Endothelial cell of umbilical vein (primary cell): ENCODE data around the gene PSG5. TPM values are rescaled to one million over a fixed set of nuclear protein-coding genes. Genes with fewer than 3 reads are reported as not detected.
"Not testable (repeated sequence)": the region's sequence is repeated elsewhere in the genome, so short reads cannot be mapped to it uniquely, and the experiment has no call there.

Experiments used
- BruUV-seq: library from RNA; stranded (reverse); fragments of 400-500 nt; replicated peaks from 2 replicates; lab custom pipeline; 2021; lab: Mats Ljungman, UMichigan
- CTCF ChIA-PET: fragments of 300-600, 350-600 bp; sonication (Branson Sonifier 250); formaldehyde crosslinking; loops from one replicate; lab custom pipeline; 2021; ENCODE audit warnings: antibody characterized with exemption, inconsistent platforms; lab: Charles Lee
- POLR2A ChIA-PET: fragments of 300-600, 350-600 bp; sonication (Branson Sonifier 250); formaldehyde crosslinking; loops from one replicate; lab custom pipeline; 2021; ENCODE audit warnings: antibody characterized with exemption, inconsistent platforms; lab: Charles Lee
- DNase-seq: peaks from one replicate; pipeline ENCODE4 v3.0.0-alpha.2; 2011; ENCODE audit warnings: low read depth, low spot score
- FAIRE-seq: peaks from 2 replicates; lab custom pipeline; 2011; peaks lifted over from hg19 to GRCh38; lab: Jason Lieb, UNC
- H2AFZ ChIP-seq: 2 replicates; pipeline ENCODE4 v1.6.0; 2012; ENCODE audit warnings: low read depth, low read length, control low read depth, inconsistent platforms
- H3K27ac ChIP-seq: 2 replicates; pipeline ENCODE4 v1.5.1; 2011; ENCODE audit warnings: low read depth, mild to moderate bottlenecking, control low read depth, low read length, moderate library complexity; ENCODE audit not compliant: insufficient read depth
- H3K27me3 ChIP-seq, 2 experiments: 2 replicates each; pipeline versions ENCODE4 v1.6.0 to v1.6.1; 2011; ENCODE audit warnings: low read length in 2 of 2, mixed read lengths in 1 of 2; ENCODE audit not compliant: control insufficient read depth in 2 of 2, insufficient read depth in 2 of 2
- H3K36me3 ChIP-seq, 2 experiments: 2 replicates in 1 of 2; 3 replicates in 1 of 2; pipeline ENCODE4 v1.5.1; 2011; ENCODE audit warnings: low read length in 2 of 2, mild to moderate bottlenecking in 1 of 2, moderate library complexity in 1 of 2; ENCODE audit not compliant: control insufficient read depth in 2 of 2, insufficient read depth in 2 of 2; ENCODE audit errors: extremely low read depth in 1 of 2
- H3K4me1 ChIP-seq: 3 replicates; pipeline ENCODE4 v1.5.1; 2011; ENCODE audit warnings: mild to moderate bottlenecking, low read length; ENCODE audit not compliant: control insufficient read depth, insufficient read depth; ENCODE audit errors: extremely low read depth
- H3K4me2 ChIP-seq: 2 replicates; pipeline ENCODE4 v1.6.1; 2011; ENCODE audit warnings: low read length, control low read depth, mixed read lengths; ENCODE audit not compliant: insufficient read depth
- H3K4me3 ChIP-seq, 3 experiments: fragments of 200-600 bp in 1 of 3; sonication (generic), shearing (Covaris generic) in 1 of 3; replicated peaks in 1 of 3; 2 replicates each; pipeline ENCODE4 v1.5.1; 2011 to 2016; ENCODE audit warnings: control low read depth in 3 of 3, low read length in 3 of 3, mild to moderate bottlenecking in 2 of 3, inconsistent platforms in 1 of 3, low read depth in 1 of 3, moderate library complexity in 1 of 3; ENCODE audit not compliant: insufficient read depth in 1 of 3
- H3K79me2 ChIP-seq: 2 replicates; pipeline ENCODE4 v1.6.0; 2012; ENCODE audit warnings: low read length, inconsistent platforms; ENCODE audit not compliant: control insufficient read depth, insufficient read depth
- H3K9ac ChIP-seq: replicated peaks from 2 replicates; pipeline ENCODE3; 2011; ENCODE audit warnings: low read length, control low read depth; ENCODE audit not compliant: insufficient read depth; ENCODE audit errors: extremely low read depth
- H3K9me1 ChIP-seq: replicated peaks from 3 replicates; pipeline ENCODE4 v1.6.0; 2011; ENCODE audit warnings: mild to moderate bottlenecking, low read length; ENCODE audit not compliant: control insufficient read depth, insufficient read depth; ENCODE audit errors: extremely low read depth
- H3K9me3 ChIP-seq: replicated peaks from 2 replicates; pipeline ENCODE4 v1.5.1; 2012; ENCODE audit warnings: low read length, inconsistent platforms; ENCODE audit not compliant: control insufficient read depth, insufficient read depth
- H4K20me1 ChIP-seq: replicated peaks from 2 replicates; pipeline ENCODE3; 2011; ENCODE audit warnings: mild to moderate bottlenecking, low read length; ENCODE audit not compliant: control insufficient read depth, insufficient read depth; ENCODE audit errors: extremely low read depth
- EZH2 ChIP-seq: IDR thresholded peaks from 2 replicates; pipeline ENCODE4 v1.6.1; 2012; ENCODE audit warnings: borderline replicate concordance, low read depth, mild to moderate bottlenecking, moderate library complexity, low read length, inconsistent platforms; ENCODE audit not compliant: severe bottlenecking
- FOS ChIP-seq: IDR thresholded peaks from 2 replicates; pipeline ENCODE4 v1.6.1; 2011; ENCODE audit warnings: mild to moderate bottlenecking, low read length, moderate library complexity, borderline replicate concordance; ENCODE audit not compliant: insufficient read depth
- GATA2 ChIP-seq: IDR thresholded peaks from 2 replicates; pipeline ENCODE4 v1.7.0; 2011; ENCODE audit warnings: low read depth, mild to moderate bottlenecking, moderate library complexity, mixed read lengths, low read length; ENCODE audit not compliant: insufficient read length, insufficient read depth
- JUN ChIP-seq: IDR thresholded peaks from 2 replicates; pipeline ENCODE4 v1.6.1; 2011; ENCODE audit warnings: borderline replicate concordance, low read depth; ENCODE audit not compliant: insufficient read length, insufficient read depth
- MYC ChIP-seq: IDR thresholded peaks from one replicate; pipeline ENCODE4 v1.6.1; 2011; ENCODE audit warnings: mild to moderate bottlenecking, low read depth, low read length
- POLR2A ChIP-seq: IDR thresholded peaks from 2 replicates; pipeline ENCODE4 v1.6.1; 2012; ENCODE audit warnings: low read depth, mild to moderate bottlenecking, control low read depth, low read length
- POLR2AphosphoS5 ChIP-seq: IDR thresholded peaks from 2 replicates; pipeline ENCODE4 v1.6.1; 2012; ENCODE audit warnings: low read depth, mild to moderate bottlenecking, control low read depth, low read length, moderate library complexity; ENCODE audit not compliant: insufficient read depth
- dilution Hi-C: fragments of 300-500 bp; cut with MboI; formaldehyde crosslinking; loops from one replicate; pipeline ENCODE4 v1.15.0; 2019; ENCODE audit warnings: low sequenced_read_pairs; ENCODE audit not compliant: extremely low pct_ligation_motif_present
- intact Hi-C: fragments of 100-400 bp; cut with micrococcal nuclease; formaldehyde crosslinking; loops from one replicate; pipeline ENCODE4 v1.10.0; 2022
- polyA plus RNA-seq, 4 experiments: library from polyadenylated mRNA; depleted of rRNA in 3 of 4; stranded (reverse) in 3 of 4; unstranded in 1 of 4; fragments of >200 nt; gene quantifications; 2 replicates each; pipeline versions ENCODE4 v1.2.1 to v1.2.3, GENCODE V29; 2011 to 2012; ENCODE audit warnings: missing spikeins in 1 of 4
- total RNA-seq: library from RNA; stranded (reverse); gene quantifications from 2 replicates; pipeline ENCODE4 v1.2.3, GENCODE V29; 2021
- TF ChIP-seq, protein P1 (sequence below): IDR thresholded peaks from 2 replicates; pipeline ENCODE4 v1.6.1; 2011; ENCODE audit not compliant: insufficient read depth, insufficient read length
- TF ChIP-seq, protein P2 (sequence below), 2 donors: IDR thresholded peaks; 1 replicate in 1 of 2; 2 replicates in 1 of 2; pipeline ENCODE4 v1.5.1; 2011; ENCODE audit warnings: low read length in 2 of 2, mild to moderate bottlenecking in 2 of 2, moderate library complexity in 2 of 2, control low read depth in 1 of 2, inconsistent platforms in 1 of 2, low read depth in 1 of 2; ENCODE audit not compliant: insufficient read depth in 1 of 2; ENCODE audit errors: extremely low read depth in 1 of 2

Gene PSG5
- total and polyA plus RNA-seq, 2 donors (not counting 3 experiments of a cell fraction or from before 2014, with no cell fraction given) = not detected

DNA sequence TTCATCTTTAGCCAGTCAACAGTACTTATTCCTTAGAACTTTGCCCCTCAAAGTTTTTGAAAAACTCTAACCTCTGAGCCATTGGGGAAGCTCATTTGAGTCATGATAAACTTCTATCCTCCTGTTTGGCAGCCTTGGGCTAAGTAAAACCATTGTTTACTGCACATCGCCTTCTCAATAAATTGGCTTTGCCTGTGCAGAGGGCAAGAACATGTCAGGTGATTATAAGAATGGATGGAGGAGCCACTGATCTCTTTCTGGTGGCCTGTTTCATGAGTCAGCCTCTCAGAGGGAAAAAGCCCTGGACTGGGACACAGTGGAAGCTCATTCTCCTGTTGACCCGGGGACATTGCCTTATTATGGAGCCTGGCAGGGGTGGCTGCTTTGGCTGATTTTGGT lies 38.5 kb upstream of the PSG5 start:
- BruUV-seq = no TSS peak
- Histone ChIP-seq H3K27me3 (no peaks in the 10 kb centered on the region), H3K4me3 (no peak overlapping the region), H3K36me3 (no peaks in the 10 kb centered on the region), H3K79me2 (no peaks in the 10 kb centered on the region), H3K9me1 (no peaks in the 10 kb centered on the region), H2AFZ (no peak overlapping the region), H4K20me1 (no peaks in the 10 kb centered on the region), H3K27ac (no peak overlapping the region), H3K4me1 (no peaks in the 10 kb centered on the region), H3K9me3 (peaks cover 2% of the 10 kb centered on the region), H3K9ac (no peak overlapping the region), H3K4me2 (no peak overlapping the region)
- FAIRE-seq (no peak), DNase-seq (no peak)
- ChIA-PET CTCF (interaction anchor here (1.0 kb wide), 1 partner anchor 11 kb away, joined by 3 read pairs; no protein-coding TSS in a partner anchor), POLR2A (no interaction called here)
- TF ChIP-seq MYC (no peak), EZH2 (no peak), POLR2A (no peak), POLR2AphosphoS5 (no peak), GATA2 (no peak), JUN (no peak), FOS (no peak)
- TF ChIP-seq, protein P1, sequence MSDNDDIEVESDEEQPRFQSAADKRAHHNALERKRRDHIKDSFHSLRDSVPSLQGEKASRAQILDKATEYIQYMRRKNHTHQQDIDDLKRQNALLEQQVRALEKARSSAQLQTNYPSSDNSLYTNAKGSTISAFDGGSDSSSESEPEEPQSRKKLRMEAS = no peak
- TF ChIP-seq, protein P2, sequence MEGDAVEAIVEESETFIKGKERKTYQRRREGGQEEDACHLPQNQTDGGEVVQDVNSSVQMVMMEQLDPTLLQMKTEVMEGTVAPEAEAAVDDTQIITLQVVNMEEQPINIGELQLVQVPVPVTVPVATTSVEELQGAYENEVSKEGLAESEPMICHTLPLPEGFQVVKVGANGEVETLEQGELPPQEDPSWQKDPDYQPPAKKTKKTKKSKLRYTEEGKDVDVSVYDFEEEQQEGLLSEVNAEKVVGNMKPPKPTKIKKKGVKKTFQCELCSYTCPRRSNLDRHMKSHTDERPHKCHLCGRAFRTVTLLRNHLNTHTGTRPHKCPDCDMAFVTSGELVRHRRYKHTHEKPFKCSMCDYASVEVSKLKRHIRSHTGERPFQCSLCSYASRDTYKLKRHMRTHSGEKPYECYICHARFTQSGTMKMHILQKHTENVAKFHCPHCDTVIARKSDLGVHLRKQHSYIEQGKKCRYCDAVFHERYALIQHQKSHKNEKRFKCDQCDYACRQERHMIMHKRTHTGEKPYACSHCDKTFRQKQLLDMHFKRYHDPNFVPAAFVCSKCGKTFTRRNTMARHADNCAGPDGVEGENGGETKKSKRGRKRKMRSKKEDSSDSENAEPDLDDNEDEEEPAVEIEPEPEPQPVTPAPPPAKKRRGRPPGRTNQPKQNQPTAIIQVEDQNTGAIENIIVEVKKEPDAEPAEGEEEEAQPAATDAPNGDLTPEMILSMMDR (IDR thresholded peaks at IDR 0.05; ENCODE audit: extremely low read depth in 1 of 2, insufficient read depth in 1 of 2, low read depth in 1 of 2, low read length in 2 of 2) = no peak
- dilution Hi-C loops = no loop called here
- intact Hi-C loops = no loop called here

DNA sequence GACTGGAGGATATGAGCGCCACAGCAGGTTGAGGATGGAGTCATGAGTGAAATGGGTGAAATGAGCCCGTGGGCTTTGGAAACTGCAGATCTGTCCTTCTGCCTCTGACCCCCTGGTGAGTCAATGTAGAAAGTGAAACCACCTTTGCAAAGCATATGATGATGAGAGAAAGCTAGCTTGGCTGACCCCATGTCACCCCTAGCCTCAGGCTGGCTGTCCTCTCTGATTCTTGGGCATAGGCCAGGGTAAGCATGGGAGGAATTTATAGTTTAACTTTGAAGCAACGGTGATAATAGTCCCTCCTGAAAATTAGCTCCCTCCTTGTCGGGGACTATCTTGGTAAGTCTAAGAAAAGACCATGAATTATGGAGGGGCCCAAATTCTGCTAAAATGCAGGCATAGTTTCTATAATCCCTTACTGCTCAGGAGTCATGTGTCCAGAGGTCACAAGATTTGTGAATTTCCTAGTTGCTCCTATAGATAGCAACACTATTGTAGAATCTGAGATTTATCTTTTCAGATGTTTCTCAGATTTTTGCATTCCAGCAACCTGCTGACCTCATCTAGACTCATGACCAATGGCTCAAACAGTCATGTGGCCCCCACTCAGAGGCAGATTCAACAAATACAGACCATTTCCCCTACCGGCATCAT lies 38.0 kb upstream of the PSG5 start:
- dilution Hi-C loops, H3K9ac ChIP-seq, DNase-seq: not testable (repeated sequence)

More for the DNA sequence above, 38.0 kb upstream of the PSG5 start:
- H3K4me3 ChIP-seq, H4K20me1 ChIP-seq, H3K79me2 ChIP-seq, H3K36me3 ChIP-seq, H3K9me1 ChIP-seq, H3K4me1 ChIP-seq, H3K9me3 ChIP-seq, H3K27ac ChIP-seq, FAIRE-seq, intact Hi-C loops, H2AFZ ChIP-seq, BruUV-seq, POLR2A ChIA-PET, H3K27me3 ChIP-seq, H3K4me2 ChIP-seq: not testable (repeated sequence)
- CTCF ChIA-PET = interaction anchor here (1.0 kb wide), 1 partner anchor 11 kb away, joined by 3 read pairs; no protein-coding TSS in a partner anchor
